ENCODE measurements around the gene IL1RL2. TPM values are rescaled to one million over a fixed set of nuclear protein-coding genes. Genes with fewer than 3 reads are reported as not detected.

Gene IL1RL2
- total RNA-seq, 1 experiment from 2014 or later = not detected

- ChIA-PET POLR2A (no interaction called here), RAD21 (ENCODE audit: low non-redundant PET in 1 of 2, low total read pairs in 2 of 2, uncharacterized antibody in 2 of 2, unreplicated experiment in 2 of 2) (no interaction called here), CTCF (interaction anchor here (1.0 kb wide), 1 partner anchor 206 kb away, joined by 3 read pairs; no protein-coding TSS in a partner anchor)
- peak overlapping the region; percentile 46 for H3K9ac ChIP-seq (ENCODE audit: low read length)
- TF ChIP-seq ZFX (IDR thresholded peaks at IDR 0.05) (peak; percentile 15; the same call in 1 of the 2 replicates), POLR2AphosphoS5 (IDR thresholded peaks at IDR 0.05; ENCODE audit: low read depth, low read length) (no peak)
- intact Hi-C loops (cut with micrococcal nuclease) = no loop called here
- H3K36me3 ChIP-seq (ENCODE audit: control insufficient read depth in 1 of 2, insufficient read depth in 2 of 2, low read length in 2 of 2) = no peaks in the 10 kb centered on the region
- H3K4me3 ChIP-seq (replicated peaks in 1 of 2; ENCODE audit: low read depth in 1 of 2, low read length in 2 of 2) = peak overlapping the region in 1 of 2 experiments; percentile 39; a peak in 1 of 4 replicates
- no peaks in the 10 kb centered on the region for H3K79me2 ChIP-seq (ENCODE audit: insufficient read depth, low read length)
- ATAC-seq (no peak), DNase-seq (ENCODE audit: low read depth, low spot score) (no peak)
- peak overlapping the region; percentile 75 for H3K4me2 ChIP-seq (ENCODE audit: low read length)
- peak overlapping the region; percentile 70 for H3K27ac ChIP-seq (ENCODE audit: low read depth, low read length)
- H3K9me2 ChIP-seq (ENCODE audit: insufficient read depth) = no peaks in the 10 kb centered on the region
- no peaks in the 10 kb centered on the region for H4K20me1 ChIP-seq (ENCODE audit: insufficient read depth)
- H2AFZ ChIP-seq (ENCODE audit: low read depth, low read length, poor library complexity, severe bottlenecking) = peak overlapping the region; percentile 66
- H3K4me1 ChIP-seq (ENCODE audit: control insufficient read depth in 1 of 2, insufficient read depth in 2 of 2, low read length in 2 of 2) = peaks cover 15 to 26% of the 10 kb centered on the region in 2 experiments
- no peaks in the 10 kb centered on the region for H3K27me3 ChIP-seq (ENCODE audit: insufficient read depth, low read length)
- no peaks in the 10 kb centered on the region for H3K9me3 ChIP-seq (ENCODE audit: control insufficient read depth in 1 of 2, insufficient read depth in 1 of 2, low read depth in 1 of 2, low read length in 2 of 2)
- no TSS peak for BruUV-seq (replicated peaks)
Measured at GRCh38 chr2:102226612-102227391, 40.0 kb downstream of the IL1RL2 start.

GRCh38 chr2:102229141-102229769, 42.4 kb downstream of the IL1RL2 start:
- Histone ChIP-seq H3K4me2 (ENCODE audit: low read length) (no peak overlapping the region), H3K4me1 (ENCODE audit: control insufficient read depth in 1 of 2, insufficient read depth in 2 of 2, low read length in 2 of 2) (peaks cover 15 to 26% of the 10 kb centered on the region in 2 experiments), H3K27me3 (ENCODE audit: insufficient read depth, low read length) (no peaks in the 10 kb centered on the region), H3K36me3 (ENCODE audit: control insufficient read depth in 1 of 2, insufficient read depth in 2 of 2, low read length in 2 of 2) (no peaks in the 10 kb centered on the region), H3K9me2 (ENCODE audit: insufficient read depth) (no peaks in the 10 kb centered on the region), H3K27ac (ENCODE audit: low read depth, low read length) (no peak overlapping the region), H4K20me1 (ENCODE audit: insufficient read depth) (no peaks in the 10 kb centered on the region), H3K9ac (ENCODE audit: low read length) (no peak overlapping the region), H3K79me2 (ENCODE audit: insufficient read depth, low read length) (no peaks in the 10 kb centered on the region), H2AFZ (ENCODE audit: low read depth, low read length, poor library complexity, severe bottlenecking) (peak overlapping the region; percentile 13), H3K9me3 (ENCODE audit: control insufficient read depth in 1 of 2, insufficient read depth in 1 of 2, low read depth in 1 of 2, low read length in 2 of 2) (no peaks in the 10 kb centered on the region), H3K4me3 (replicated peaks in 1 of 2; ENCODE audit: low read depth in 1 of 2, low read length in 2 of 2) (no peak overlapping the region)
- no TSS peak for BruUV-seq (replicated peaks)
- POLR2A ChIA-PET = no interaction called here
- TF ChIP-seq, protein P1, sequence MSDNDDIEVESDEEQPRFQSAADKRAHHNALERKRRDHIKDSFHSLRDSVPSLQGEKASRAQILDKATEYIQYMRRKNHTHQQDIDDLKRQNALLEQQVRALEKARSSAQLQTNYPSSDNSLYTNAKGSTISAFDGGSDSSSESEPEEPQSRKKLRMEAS (IDR thresholded peaks at IDR 0.05) = no peak
- TF ChIP-seq SP1 (IDR thresholded peaks at IDR 0.05; ENCODE audit: low read depth) (no peak), EZH2phosphoT487 (IDR thresholded peaks at IDR 0.05; ENCODE audit: borderline replicate concordance) (no peak), POLR2A (IDR thresholded peaks at IDR 0.05; ENCODE audit: borderline replicate concordance, extremely low read depth, insufficient read depth, insufficient read length) (no peak), TCF7L2 (IDR thresholded peaks at IDR 0.05; ENCODE audit: borderline replicate concordance, extremely low read depth, insufficient read depth, insufficient read length) (no peak), JUND (IDR thresholded peaks at IDR 0.05) (no peak), CEBPB (IDR thresholded peaks at IDR 0.05; ENCODE audit: low read depth) (no peak), REST (IDR thresholded peaks at IDR 0.05; ENCODE audit: low read depth) (no peak), RAD21 (IDR thresholded peaks at IDR 0.05; ENCODE audit: low read depth) (no peak), ATF3 (IDR thresholded peaks at IDR 0.05) (no peak)
- ATAC-seq = no peak
- DNase-seq (ENCODE audit: low read depth, low spot score) = no peak
- intact Hi-C loops (cut with micrococcal nuclease) = no loop called here
- CTCF ChIA-PET = no interaction called here
- RAD21 ChIA-PET (ENCODE audit: low non-redundant PET in 1 of 2, low total read pairs in 2 of 2, uncharacterized antibody in 2 of 2, unreplicated experiment in 2 of 2) = no interaction called here

Data from HCT116 (cell line).